HG03196 (cell line): ENCODE data around the gene SPRED2.

Experiments
- ATAC-seq: cut with Tn5 transposase; IDR thresholded peaks from one replicate; pipeline ENCODE4 v1.9.1; 2021; ENCODE audit not compliant: unreplicated experiment

SPRED2 gene

GRCh38 chr2:65313954-65314256 lies 118.5 kb downstream of the SPRED2 start:
- ATAC-seq, result no peak

DNA sequence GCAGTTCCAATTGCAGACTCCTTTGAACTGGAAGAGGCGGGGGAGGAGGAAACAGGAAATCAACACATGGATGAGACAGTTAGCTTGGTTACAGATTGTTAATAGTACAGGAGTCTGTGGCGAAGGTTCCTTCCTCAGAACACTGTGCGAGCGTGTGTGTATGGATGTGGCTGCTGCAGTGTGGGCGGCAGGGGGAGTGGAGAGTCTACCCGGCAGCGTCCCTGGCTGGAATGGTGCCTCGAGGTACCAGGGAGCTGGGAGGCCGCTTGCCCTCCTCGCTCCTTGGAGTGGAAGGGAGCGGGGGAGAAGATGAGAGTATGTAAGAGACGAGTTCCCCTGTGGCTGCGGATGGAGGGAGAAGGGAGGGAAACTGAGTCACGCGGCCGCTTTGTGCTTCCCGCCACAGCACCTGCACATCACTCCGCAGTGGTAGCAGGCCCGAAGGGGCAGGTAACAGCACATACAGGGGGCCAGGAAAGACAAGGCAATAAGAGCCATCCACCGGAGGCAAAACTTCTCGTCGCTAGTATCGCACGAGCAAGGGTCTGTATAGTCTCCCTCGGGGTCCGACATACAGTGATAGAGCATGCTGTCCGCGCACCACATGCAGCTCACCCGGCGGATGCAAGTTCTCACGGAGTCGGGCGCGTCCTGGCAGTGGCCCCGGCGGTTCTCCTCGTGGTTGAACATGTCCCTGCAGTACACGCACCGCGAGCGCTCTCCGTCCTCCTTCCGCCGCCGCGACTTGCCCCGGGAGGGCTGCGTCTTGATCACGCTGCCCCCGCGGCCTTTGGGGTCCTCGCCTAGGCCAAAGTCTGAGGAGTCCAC lies 119.1 kb downstream of the SPRED2 start:
- no peak for ATAC-seq

DNA sequence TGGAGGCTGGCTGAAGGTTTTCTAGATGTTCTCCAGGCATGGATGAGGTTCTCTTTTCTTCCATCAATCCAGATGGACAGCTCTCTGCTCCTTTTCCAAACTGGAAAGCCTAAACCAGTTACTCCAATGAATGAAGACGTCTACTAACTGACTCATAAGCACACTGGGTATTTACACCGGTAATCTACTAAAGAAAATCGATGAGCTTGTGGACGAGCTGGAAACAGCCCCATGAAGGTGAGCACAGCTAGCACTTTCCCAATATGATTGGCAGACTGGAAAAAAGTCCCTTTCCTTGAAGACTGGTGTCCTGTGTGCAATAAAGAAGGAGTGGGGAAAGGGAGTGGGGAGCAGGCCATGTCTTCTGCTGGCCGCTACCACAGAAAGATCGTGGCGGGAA lies 120.8 kb downstream of the SPRED2 start:
- ATAC-seq, result no peak

GRCh38 chr2:65311049-65311448 lies 121.3 kb downstream of the SPRED2 start:
- ATAC-seq, result no peak

DNA sequence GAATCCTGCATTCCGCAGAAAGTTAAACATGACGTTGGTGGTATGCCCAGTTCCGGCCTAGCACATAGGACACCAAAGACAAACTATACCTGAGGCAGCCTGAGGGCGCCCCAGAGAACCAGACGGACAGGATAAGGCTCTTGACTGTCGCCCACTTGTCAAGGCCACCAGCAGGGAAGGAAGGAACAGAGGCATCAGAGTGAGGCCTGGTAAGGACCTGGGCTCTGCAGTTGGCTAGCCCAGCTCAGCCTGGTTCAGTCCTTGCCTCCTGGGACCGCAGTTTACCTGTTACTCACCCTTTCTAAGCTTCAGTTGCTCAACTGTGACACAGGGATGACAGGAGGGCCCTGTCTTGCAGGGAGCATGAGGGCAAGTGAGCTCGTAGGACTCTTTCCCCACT lies 122.7 kb downstream of the SPRED2 start:
- ATAC-seq, result no peak

- ATAC-seq, result no peak
Observed at GRCh38 chr2:65305934-65306333, 126.5 kb downstream of the SPRED2 start.

DNA sequence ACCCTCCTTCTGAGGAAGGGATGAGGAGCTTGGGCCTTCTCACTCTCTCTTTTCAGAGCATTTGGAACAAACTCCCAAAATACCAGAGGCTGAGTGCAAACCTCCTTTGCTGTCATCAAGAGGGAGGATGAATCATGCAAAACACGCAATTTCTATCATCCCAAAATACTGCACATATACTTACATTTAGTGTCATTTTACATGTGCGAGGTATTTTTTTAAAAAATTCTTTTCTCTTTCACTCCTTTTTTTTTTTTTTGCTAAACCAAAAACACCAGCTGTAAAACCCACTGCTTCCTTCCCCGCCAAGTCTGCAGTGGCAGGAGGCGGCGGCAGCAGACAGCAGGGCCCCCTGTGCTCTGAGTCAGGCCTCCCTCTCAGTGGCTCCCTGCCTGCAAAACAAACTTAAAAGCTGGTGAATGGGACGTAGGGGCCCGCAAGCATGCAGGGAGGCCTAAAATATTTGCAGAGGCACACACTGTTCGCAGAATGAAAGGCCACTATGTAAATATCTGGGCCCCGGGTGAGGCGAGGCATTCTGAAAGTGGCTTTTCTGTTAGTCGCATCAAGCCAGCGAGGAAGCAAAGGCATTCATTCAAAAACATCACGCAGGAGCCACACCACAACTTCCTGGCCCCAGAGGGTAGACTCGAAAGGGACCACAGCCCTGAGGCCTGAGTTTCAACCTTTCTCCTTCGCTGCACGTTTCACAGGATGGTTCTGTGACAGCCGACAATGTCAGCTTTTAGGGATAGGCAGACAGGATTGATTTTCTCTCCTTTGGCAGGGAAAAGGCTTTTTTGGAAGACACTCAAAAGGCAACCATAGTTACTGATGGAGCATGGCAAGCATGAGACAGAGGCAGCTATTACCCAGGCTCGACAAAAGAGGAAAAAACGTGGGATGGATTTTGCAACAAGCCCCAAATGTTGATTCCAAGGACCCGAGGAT lies 131.4 kb downstream of the SPRED2 start:
- peak; percentile 83 for ATAC-seq

DNA sequence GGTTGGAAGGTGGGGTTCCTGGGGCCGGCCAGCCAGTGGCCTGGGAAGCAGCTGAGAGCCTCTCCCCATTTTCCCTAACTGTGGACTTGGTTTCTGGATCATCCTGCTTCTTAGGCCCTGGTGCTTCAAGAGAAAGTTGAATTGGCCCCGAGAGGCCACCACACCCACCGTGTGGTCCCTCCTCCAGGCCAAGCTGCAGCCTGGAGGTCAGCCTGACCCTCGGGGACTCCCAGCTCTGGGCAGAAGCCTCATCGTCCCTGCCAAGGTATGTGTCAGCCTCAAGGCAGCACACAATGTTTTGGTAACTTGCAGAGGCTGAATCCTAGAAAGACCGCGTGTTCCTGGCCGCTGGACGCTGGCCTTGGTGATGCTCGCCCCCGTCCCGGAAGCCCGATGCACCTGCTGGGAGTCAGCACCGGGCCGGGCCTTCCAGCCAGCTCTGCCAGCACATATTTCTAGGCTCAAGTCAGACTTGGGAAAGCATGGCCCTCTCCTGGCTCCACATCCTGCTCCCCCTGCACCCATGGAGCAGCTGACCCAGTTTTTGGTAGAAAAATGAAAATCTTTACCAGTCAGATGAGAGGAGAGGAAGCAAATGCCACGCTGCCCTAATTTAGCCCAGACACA lies 132.2 kb downstream of the SPRED2 start:
- ATAC-seq, result no peak

GRCh38 chr2:65299246-65299645 lies 133.2 kb downstream of the SPRED2 start:
- no peak for ATAC-seq

DNA sequence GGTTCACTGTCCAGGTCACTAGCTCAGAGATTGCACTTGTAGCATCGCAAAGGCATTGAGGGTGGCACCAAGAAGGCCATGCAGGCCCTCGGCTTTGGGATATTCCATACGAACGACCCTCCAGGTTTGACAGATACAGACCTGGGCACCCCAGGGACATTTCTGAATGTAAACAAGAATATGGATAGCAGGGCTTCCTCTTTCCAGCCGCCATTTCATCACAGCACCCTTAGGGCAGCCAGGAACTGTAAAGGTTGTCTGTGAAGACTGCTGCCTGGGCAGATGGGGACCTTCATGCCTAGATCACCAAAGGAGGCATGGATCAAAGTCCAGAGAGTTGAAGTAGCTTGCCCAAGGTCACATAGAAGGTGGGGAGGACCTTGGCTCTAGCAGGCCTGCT lies 134.3 kb downstream of the SPRED2 start:
- ATAC-seq, result no peak

- no peak for ATAC-seq
Observed at GRCh38 chr2:65297544-65297943, 134.9 kb downstream of the SPRED2 start.

- ATAC-seq, result no peak
Observed at GRCh38 chr2:65296971-65297370, 135.4 kb downstream of the SPRED2 start.

DNA sequence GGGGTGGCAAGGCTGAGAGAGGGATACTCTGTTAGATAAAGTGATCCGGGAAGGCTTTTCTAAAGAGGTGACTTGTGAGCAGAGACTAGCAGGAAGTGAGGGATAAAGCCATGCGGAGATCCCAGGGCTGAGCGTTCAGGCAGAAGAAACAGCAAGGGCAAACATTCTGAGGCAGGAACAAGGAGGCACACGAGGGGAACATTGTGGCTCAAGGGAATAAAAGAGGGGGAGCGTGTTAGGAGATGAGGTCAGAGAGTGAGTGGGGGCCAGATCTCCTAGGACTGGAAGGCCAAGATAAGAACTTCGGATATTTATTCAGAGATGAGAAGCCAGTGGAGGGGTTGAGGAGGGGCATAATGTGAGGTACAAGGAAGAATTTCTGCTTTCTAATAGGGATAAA lies 137.7 kb downstream of the SPRED2 start:
- no peak for ATAC-seq

DNA sequence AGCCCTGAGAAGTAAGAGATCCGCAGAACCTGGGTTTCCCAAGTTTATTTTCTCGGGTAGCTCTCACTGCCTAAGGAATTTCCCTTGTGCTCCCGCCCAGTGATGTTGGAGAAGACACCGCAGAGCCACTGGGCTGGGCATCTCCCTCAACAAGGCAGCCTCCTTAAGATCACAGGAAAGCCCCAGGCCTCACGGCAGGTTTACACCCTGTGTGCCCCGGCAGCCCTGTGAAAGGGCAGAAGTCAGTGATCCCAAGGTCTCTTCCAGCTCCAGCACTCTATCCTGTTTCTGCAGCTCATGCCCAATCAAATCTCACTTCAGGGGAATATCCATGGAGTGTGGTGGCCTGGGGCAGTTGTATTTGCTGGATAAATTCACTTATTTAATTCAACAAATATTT lies 138.3 kb downstream of the SPRED2 start:
- no peak for ATAC-seq

- no peak for ATAC-seq
Observed at GRCh38 chr2:65293376-65293775, 139.0 kb downstream of the SPRED2 start.

GRCh38 chr2:65292461-65293011 lies 139.9 kb downstream of the SPRED2 start:
- ATAC-seq, result no peak

GRCh38 chr2:65292106-65292400 lies 140.3 kb downstream of the SPRED2 start:
- ATAC-seq, result no peak

DNA sequence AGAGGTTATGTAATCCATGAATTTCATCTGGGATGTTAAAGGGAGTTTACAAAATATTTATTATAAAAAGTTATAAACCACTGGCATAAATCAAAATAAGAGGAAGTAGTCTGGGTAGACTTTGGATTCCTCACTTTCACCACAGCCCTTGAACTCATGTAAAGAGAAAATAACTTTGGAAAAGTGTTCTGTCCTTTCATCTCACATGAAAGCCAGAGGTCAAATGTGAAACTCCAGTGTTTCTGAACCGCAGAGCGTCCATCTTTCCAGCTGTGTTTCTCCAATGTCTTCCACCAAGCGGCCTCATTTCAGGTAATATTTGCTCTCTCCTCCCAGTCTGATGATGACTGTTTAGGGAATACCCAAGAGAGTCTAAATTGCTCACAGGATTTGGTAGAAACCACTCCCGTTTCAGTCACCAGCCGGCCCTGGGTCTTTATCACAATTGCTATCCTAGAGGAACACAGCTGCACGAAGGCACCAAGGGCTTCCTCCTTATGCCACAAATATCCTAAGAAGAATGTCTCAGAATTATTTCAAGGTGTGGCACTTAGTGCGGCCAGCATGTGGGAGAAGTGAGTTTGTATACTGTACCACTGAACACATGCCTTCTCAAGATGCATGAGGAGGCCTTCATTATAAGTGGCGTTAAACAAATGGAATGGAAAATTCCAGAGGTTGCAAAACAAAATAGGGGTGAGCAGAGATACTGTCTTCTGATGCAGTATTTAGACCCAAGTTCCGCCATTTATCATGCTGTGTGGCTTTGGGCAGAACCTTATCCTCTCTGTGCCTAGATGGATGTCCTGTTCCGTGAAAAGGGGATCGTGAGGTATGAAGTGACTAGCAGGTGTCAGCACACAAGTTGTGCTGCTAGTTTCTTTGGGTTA lies 140.9 kb downstream of the SPRED2 start:
- ATAC-seq, result no peak

GRCh38 chr2:65287364-65287763 lies 145.0 kb downstream of the SPRED2 start:
- no peak for ATAC-seq

DNA sequence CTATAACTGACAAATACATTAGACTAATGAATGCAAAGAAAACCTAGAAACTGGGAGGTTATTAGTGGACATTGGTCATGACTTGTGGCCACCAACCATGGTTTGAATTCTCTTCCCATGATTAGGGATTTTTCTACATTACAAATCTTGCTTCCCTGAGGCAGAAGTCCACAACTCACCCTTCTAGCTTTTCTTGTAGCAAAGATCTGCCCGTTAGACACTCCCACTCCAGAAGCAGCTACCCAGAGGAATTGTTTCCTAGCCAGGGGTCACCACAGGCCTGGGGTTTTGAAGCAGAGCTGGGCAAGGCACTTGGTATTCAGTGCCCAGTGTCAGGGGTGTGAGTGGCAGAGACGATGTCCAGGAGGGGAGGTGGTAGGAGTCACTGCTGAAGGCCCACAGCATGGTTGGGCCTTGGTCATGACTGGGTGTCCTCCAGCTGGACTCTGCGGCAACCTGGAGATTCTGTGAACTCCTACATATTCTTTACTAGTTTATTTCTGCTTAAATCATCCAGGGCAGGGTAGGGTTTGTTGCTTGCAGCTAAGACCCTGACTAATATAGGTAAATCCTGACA lies 149.8 kb downstream of the SPRED2 start:
- ATAC-seq, result no peak
